HG03108 (cell line): ENCODE data around the gene ALLC.
"Not testable (repeated sequence)": the region's sequence is repeated elsewhere in the genome, so short reads cannot be mapped to it uniquely, and the experiment has no call there.

Experiments used
- ATAC-seq: cut with Tn5 transposase; IDR thresholded peaks from one replicate; pipeline ENCODE4 v1.9.1; 2021; ENCODE audit warnings: moderate library complexity; ENCODE audit not compliant: unreplicated experiment

Gene ALLC

DNA sequence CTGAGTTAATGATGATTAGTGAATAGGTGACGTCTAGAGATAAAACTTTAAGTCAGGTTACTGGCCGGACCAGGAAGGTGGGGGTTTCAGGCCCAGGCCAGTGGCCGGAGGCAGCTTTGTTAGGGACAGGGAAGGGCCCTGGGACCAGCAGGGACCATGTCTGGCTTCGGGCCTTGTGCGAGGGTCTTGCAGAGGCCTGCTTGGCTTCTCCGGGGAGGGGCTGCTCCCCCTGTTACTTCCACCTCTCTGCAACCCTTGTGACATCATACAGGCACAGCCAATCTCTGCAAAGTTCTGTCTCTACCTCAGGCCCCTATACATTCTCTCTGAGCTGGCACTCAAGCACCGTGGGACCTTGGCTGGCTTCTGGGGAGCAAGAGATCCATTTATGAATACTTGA is at the start of gene ALLC:
TSS of gene ALLC (plus strand) at position 320 of the 400 bp plus-strand sequence. CDS start 12,958 bp downstream, outside the sequence.
- no peak for ATAC-seq

DNA sequence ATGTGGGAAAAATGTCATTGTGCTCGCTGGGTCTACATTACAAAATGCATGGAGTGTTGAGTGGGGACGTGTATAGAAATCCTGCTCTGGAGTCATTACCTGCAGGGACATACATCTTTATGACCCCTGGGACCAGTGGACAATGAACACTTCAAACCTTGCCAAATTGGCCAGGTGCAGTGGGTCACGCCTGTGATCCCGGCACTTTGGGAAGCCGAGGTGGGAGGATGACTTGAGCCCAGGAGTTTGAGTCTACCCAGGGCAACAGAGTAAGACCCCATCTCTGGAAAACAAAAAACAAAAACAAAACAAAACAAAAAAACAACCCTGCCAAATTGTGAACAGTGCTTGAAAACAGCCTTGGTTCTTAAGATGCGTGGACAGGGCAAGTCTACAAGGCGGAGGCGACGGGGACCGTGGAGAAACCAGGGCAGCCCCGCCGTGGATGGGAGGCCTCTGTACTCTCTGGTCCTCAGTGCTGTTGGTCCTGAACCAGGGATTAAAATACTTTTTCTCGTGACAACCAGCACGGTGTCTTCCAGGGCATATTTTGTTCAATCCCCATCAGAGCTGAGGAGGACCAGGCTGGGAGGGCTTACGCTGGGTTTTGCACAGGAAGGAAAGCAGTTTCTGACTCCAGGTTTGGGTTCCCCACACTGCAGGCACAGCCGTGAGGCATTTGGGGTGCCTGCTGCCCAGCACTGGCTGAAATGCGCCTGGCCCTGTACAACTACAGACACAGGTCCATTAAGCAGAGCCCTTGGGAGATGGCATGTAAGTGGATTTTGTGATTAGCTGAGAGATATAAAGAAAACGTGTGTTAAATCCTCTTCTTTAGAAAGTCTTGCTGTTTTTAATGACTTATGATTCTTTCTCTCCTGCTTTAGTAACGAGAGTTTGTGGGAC is 49.4 kb upstream of the ALLC start:
- no peak for ATAC-seq

- ATAC-seq, result not testable (repeated sequence)
These were observed 48.7 kb upstream of the ALLC start for GRCh38 chr2:3609279-3609673.

DNA sequence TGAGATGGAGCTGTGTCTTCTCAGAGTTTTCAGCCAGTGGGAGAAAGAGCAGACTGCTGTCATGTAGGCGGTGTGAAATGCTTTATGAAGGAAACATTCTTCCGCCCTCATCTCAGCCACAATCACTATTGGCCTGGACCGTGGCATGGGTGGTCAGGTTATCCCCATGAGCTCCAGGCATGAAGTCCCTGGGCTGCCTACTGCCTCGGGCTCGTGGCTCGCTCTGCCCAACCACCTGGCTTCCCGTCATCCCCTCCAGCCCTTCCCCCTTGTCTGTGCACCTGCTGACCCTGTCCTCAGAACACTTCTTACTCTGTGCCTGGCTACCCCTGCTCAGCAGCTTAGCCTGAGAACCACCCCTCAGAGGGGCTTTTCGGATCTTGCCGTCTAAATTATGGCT is 47.6 kb upstream of the ALLC start:
- no peak for ATAC-seq

GRCh38 chr2:3610881-3611505 is 47.0 kb upstream of the ALLC start:
- no peak for ATAC-seq

DNA sequence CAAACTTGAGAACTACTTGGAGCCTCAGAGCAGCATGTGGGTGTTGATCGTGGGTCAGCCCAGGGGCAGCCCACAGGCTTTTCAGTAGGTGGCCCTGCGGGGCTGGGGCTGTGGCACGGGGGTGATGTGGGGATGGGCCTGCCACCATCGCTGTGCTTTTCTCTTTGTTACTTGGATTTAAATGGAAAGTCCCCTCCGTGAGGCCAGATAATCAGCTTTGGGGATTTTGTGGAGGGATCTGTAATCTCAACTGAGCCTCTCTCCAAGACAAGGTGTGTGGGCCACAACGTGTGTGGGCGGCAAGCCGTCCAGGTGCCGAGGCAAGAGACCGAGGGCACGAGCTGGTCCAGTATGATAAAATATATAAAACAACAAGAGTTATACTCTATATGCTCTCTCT is 46.4 kb upstream of the ALLC start:
- no peak for ATAC-seq

GRCh38 chr2:3612639-3613523 is 45.1 kb upstream of the ALLC start:
- ATAC-seq, result no peak

DNA sequence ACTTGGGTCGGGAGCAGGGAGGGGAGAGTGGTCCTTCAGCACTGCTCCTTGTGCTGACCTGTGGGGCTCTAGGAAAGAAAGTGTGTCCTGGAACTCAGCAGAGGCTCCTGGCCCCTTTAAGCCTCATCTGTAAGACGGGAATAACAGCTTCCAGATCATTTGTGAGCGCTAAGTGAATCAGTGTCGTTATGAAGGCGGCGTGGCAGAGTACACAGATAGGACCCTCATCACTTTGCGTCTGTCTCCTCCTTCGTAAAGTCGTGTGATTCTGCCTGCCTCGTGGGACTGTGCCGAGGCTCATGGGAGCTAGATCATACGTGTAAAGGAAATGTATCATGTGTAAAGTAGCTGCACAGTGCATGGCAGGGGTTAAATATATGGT is 44.5 kb upstream of the ALLC start:
- ATAC-seq, result no peak

DNA sequence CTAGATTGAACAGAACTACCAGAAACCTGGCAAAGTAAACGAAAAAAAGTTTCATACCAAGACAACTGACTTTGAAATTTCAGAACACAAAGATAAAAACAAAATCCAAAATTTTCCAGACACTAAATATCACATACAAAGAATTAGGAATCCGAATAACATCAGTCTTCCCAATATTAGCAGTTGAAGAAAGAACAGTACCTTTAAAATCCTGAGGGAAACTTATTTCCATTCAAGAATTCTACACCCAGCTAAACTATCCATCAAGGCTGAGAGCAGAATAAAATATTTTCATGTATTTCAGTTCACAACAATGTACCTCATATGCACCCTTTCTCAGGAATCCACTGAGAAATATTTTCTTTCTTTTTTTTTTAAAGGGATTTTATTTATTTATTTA is 43.3 kb upstream of the ALLC start:
- ATAC-seq, result not testable (repeated sequence)

GRCh38 chr2:3615541-3616200 is 42.3 kb upstream of the ALLC start:
- not testable (repeated sequence) for ATAC-seq

DNA sequence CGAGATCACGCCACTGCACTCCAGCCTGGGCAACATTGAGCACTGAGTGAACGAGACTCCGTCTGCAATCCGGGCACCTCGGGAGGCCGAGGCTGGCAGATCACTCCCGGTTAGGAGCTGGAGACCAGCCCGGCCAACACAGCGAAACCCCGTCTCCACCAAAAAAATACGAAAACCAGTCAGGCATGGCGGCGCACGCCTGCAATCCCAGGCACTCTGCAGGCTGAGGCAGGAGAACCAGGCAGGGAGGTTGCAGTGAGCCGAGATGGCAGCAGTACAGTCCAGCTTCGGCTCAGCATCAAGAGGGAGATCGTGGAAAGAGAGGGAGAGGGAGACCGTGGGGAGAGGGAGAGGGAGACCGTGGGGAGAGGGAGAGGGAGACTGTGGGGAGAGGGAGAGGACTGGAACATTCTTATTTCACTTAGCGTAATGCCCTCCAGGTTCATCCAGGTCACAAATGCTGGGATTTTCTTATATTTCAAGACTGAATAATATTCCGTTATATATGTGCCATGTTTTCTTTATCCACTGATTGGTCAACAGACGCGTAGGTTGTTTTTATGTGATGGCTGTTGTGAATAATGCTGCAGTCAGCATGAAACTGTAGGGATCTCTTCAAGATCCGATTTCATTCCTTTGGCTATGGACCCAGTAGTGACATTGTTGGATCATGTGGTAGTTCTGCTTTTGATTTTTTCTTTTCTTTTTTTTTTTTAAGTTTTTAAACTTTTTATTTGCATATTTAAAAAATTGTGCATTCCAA is 41.4 kb upstream of the ALLC start:
- not testable (repeated sequence) for ATAC-seq

DNA sequence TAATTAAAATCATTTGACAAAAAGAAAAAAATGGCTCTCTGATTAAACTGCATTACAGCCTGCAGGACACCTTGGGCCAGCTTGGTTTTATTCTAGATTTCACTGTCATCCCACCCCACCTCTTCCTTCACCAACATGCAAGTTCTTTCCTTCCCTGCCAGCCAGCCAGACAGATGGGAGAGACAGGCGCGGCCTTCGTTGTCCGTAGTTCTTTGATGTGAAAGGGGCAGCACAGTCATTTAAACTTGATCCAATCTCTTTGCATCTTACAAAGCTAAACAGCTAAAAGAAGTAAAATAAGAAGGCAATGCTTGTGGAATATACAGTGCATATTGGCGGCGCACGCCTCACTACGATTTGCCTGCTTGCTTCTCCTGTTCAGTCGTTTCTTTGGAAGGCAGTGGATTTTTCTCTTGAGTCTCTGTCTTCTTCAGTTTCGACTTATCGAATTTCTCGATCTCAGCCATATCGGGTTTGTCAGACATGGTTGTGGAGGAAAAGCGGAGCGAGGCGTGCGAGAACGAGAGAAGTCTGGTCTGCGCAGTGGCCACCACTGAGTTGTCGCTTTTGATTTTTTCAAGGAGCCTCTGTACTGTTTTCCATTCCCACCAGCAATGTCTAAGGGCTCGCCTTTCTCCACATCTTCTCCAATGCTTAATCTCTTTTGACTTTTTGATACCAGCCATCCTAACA is 40.7 kb upstream of the ALLC start:
- no peak for ATAC-seq

GRCh38 chr2:3618367-3618766 is 39.6 kb upstream of the ALLC start:
- ATAC-seq, result no peak

DNA sequence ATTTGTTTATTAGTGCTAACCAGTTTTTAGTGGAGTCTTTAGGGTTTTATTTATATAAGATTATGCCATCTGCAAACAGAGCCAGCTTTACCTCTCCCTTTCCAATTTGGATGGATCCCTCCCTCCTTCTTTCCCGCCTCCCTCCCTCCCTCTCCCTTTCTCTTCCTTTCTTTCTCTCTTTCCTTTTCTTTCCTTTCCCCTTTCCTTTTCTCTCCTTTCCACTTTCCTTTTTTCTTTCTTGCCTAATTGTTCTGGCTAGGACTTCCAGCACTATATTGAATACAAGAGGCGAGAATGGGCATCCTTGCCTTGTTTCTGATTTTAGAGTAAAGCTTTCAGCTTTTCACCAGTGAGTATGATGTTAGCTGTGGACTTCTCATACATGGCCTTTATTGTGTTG is 39.0 kb upstream of the ALLC start:
- ATAC-seq, result no peak

GRCh38 chr2:3619661-3620060 is 38.3 kb upstream of the ALLC start:
- not testable (repeated sequence) for ATAC-seq

DNA sequence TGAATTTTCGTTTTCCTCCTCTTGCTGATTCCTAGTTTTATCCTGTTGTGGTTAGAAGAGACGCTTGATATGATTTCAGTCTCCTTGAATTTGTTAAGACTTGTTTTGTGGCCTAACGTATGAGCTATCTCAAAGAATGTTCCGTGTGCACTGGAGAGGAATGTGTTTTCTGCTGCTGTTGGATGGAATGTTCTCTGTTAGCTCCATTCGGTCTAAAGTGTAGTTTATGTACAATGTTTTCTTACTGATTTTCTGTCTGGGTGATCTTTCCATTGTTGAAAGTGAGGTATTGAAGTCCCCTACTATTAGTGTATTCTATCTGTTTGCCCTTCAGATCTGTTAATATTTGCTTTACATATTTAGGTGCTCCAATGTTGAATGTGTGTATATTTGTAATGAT is 37.2 kb upstream of the ALLC start:
- ATAC-seq, result no peak

- ATAC-seq, result no peak
These were observed 35.0 kb upstream of the ALLC start for GRCh38 chr2:3622967-3623366.

DNA sequence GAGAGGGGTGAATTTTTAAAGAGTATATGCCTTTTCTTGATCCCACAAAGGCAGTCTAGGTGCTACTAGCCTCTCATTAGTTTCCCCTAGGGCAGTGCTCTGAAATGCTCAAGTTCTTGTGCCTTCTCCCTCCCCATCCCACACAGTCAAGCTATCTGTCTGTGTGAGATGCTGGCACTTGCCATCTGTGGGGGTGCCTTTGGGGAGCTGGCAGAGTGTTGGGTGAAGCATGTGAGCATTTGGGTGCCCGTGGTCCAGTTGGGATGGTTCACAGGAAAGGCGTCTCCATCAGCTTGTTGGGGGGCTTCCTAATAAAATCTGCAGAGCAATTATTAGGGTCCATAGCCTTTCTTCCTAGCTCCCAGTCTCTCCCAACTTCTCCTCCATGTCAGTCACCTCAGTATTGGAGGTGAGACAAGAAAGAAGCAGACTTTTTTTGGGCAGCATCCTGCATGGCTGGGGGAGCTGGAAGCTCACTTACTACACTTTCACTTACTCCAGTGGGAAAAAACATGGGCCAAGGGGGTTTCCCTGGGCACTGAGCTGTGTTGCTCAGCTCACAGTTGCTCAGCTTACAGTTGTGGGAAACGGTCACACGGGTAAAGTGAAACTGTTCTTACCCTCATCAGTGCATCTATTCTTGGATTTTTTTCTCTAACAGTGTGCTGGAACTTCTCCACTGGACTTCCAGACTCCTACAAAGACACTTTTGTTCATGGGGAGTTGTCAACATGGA is 33.8 kb upstream of the ALLC start:
- ATAC-seq, result peak; percentile 72

DNA sequence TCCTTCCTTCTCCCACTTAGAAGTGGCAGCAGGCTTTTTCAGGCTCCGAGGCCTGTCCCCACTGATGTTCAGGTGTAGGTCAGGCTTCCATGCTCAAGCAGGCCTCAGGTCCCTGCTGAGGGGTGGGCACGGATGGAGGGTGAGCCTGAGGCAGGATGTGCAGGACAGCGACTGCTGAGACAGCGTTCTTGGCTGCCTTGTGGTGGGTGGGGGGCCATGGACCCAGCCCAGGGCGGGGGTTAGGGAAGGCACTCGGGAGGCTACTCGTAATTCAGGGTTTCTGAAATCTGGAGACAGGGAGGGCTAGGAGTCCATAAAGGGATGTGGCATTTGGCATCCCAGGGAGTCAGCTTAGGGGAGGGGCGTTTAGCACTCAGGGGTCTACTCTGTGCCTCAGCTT is 32.8 kb upstream of the ALLC start:
- no peak for ATAC-seq
